Common myeloid progenitor, CD34-positive (primary cell): ENCODE measurements around the gene POU6F2.
"Not testable (repeated sequence)": the region's sequence is repeated elsewhere in the genome, so short reads cannot be mapped to it uniquely, and the experiment has no call there.

Experiments
- CTCF ChIA-PET: fragments of 350-600 bp; sonication (Branson Sonifier 250); formaldehyde crosslinking; loops from one replicate; lab custom pipeline; 2021; ENCODE audit warnings: antibody characterized with exemption; lab: Charles Lee
- POLR2A ChIA-PET: fragments of 350-600 bp; sonication (Branson Sonifier 250); formaldehyde crosslinking; loops from one replicate; lab custom pipeline; 2021; ENCODE audit warnings: antibody characterized with exemption; lab: Charles Lee
- DNase-seq, 3 donors: peaks; one replicate each; pipeline versions ENCODE4 v3.0.0 to v3.0.0-alpha.2; 2013
- H3K27ac ChIP-seq, 2 experiments: 1 replicate in 1 of 2; 2 replicates in 1 of 2; pipeline ENCODE4 v1.7.0; 2013; ENCODE audit warnings: inconsistent platforms in 2 of 2, low read length in 2 of 2, mild to moderate bottlenecking in 2 of 2, low read depth in 1 of 2, moderate library complexity in 1 of 2; ENCODE audit not compliant: severe bottlenecking in 2 of 2, insufficient read depth in 1 of 2, poor library complexity in 1 of 2
- H3K27me3 ChIP-seq, 5 experiments: replicated peaks in 2 of 5; 1 replicate in 3 of 5; 2 replicates in 2 of 5; pipeline versions ENCODE4 v1.6.1 to v1.7.0; 2013; ENCODE audit warnings: low read length in 4 of 5, mild to moderate bottlenecking in 2 of 5, moderate library complexity in 2 of 5, inconsistent platforms in 1 of 5; ENCODE audit not compliant: insufficient read depth in 5 of 5, control insufficient read depth in 4 of 5
- H3K36me3 ChIP-seq, 4 experiments: 1 replicate in 2 of 4; 2 replicates in 2 of 4; pipeline versions ENCODE4 v1.6.1 to v1.7.0; 2013; ENCODE audit warnings: low read length in 3 of 4, control low read depth in 1 of 4, mild to moderate bottlenecking in 1 of 4; ENCODE audit not compliant: control insufficient read depth in 4 of 4, insufficient read depth in 4 of 4
- H3K4me1 ChIP-seq, 4 experiments: 1 replicate in 3 of 4; 2 replicates in 1 of 4; pipeline versions ENCODE4 v1.6.1 to v1.7.1; 2013; ENCODE audit warnings: low read length in 3 of 4, mild to moderate bottlenecking in 3 of 4, control low read depth in 1 of 4, inconsistent platforms in 1 of 4, moderate library complexity in 1 of 4; ENCODE audit not compliant: control insufficient read depth in 4 of 4, insufficient read depth in 4 of 4; ENCODE audit errors: control extremely low read depth in 1 of 4
- H3K4me3 ChIP-seq, 7 experiments: 1 replicate in 4 of 7; 2 replicates in 3 of 7; pipeline versions ENCODE4 v1.5.1 to v1.7.0; 2013; ENCODE audit warnings: mild to moderate bottlenecking in 7 of 7, low read length in 6 of 7, moderate library complexity in 6 of 7, inconsistent platforms in 2 of 7, low read depth in 2 of 7, control low read depth in 1 of 7; ENCODE audit not compliant: insufficient read depth in 4 of 7, control insufficient read depth in 1 of 7; ENCODE audit errors: extremely low read depth in 1 of 7
- H3K9me3 ChIP-seq, 5 experiments: 1 replicate in 4 of 5; 2 replicates in 1 of 5; pipeline versions ENCODE4 v1.6.1 to v1.7.1; 2013; ENCODE audit warnings: low read length in 4 of 5, mild to moderate bottlenecking in 2 of 5, inconsistent platforms in 1 of 5, low read depth in 1 of 5, moderate library complexity in 1 of 5; ENCODE audit not compliant: control insufficient read depth in 4 of 5, insufficient read depth in 2 of 5; ENCODE audit errors: control extremely low read depth in 1 of 5
- WGBS: methylation state at CpG from one replicate; pipeline ENCODE4 v1.1.5; 2013; ENCODE audit not compliant: insufficient coverage; 5-methylcytosine and 5-hydroxymethylcytosine counted together

The POU6F2 gene

GRCh38 chr7:39331607-39332006, 353.9 kb downstream of the POU6F2 start:
- CTCF ChIA-PET, DNase-seq, H3K4me3 ChIP-seq, H3K9me3 ChIP-seq, H3K27me3 ChIP-seq, H3K27ac ChIP-seq, POLR2A ChIA-PET, H3K4me1 ChIP-seq, H3K36me3 ChIP-seq: not testable (repeated sequence)
- WGBS: 97% methylated on average over 6 of the region's 13 CpGs

GRCh38 chr7:39332142-39332541, 354.4 kb downstream of the POU6F2 start:
- Histone ChIP-seq H3K9me3 (no peaks in the 10 kb centered on the region), H3K36me3 (no peaks in the 10 kb centered on the region), H3K4me1 (no peaks in the 10 kb centered on the region), H3K27ac (no peak overlapping the region), H3K27me3 (peaks cover 0 to 3% (median 0%) of the 10 kb centered on the region in 5 experiments), H3K4me3 (no peak overlapping the region)
- ChIA-PET POLR2A (no interaction called here), CTCF (no interaction called here)
- DNase-seq: no peak
- 80% methylated on average over 1 of the region's 2 CpGs for WGBS

- H3K36me3 ChIP-seq: no peaks in the 10 kb centered on the region
- POLR2A ChIA-PET: no interaction called here
- WGBS: 100% methylated on average over 1 of the region's 1 CpG
- H3K4me1 ChIP-seq: no peaks in the 10 kb centered on the region
- H3K27me3 ChIP-seq: peaks cover 0 to 3% (median 0%) of the 10 kb centered on the region in 5 experiments
- no peak overlapping the region for H3K27ac ChIP-seq
- no peaks in the 10 kb centered on the region for H3K9me3 ChIP-seq
- CTCF ChIA-PET: no interaction called here
- no peak overlapping the region for H3K4me3 ChIP-seq
- no peak for DNase-seq
Observed at GRCh38 chr7:39333701-39334100, 356.0 kb downstream of the POU6F2 start.

DNA sequence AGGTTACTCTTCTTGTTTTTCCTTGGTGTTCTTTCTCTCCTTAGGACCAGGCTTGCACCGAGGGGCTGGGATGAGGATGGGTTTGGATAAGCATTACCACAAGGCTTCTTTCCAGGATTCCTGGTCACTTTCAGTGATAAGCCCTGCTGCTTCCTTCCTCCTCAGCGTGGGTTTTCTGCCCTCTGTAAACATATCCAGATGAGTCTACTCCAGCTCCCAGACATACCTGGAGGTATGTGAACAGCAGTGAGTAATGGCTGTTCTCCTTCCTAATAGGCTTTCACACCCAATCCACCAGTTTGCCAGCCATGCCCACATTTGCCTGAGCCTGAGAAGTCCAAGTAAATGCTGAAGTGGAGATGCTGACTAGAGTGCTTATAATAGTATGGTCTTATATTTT, 358.7 kb downstream of the POU6F2 start:
- CTCF ChIA-PET: no interaction called here
- Histone ChIP-seq H3K36me3 (no peaks in the 10 kb centered on the region), H3K27ac (no peak overlapping the region), H3K4me3 (no peak overlapping the region), H3K4me1 (no peaks in the 10 kb centered on the region), H3K9me3 (no peaks in the 10 kb centered on the region), H3K27me3 (peaks cover 0 to 3% (median 0%) of the 10 kb centered on the region in 5 experiments)
- 67% methylated on average over 1 of the region's 2 CpGs for WGBS
- POLR2A ChIA-PET: no interaction called here
- no peak for DNase-seq

- no peaks in the 10 kb centered on the region for H3K9me3 ChIP-seq
- H3K27me3 ChIP-seq: peaks cover 0 to 3% (median 0%) of the 10 kb centered on the region in 5 experiments
- ChIA-PET POLR2A (no interaction called here), CTCF (no interaction called here)
- no peak overlapping the region for H3K4me3 ChIP-seq
- no peak overlapping the region for H3K27ac ChIP-seq
- no CpG with 5 or more reads among the region's 2 CpGs for WGBS
- H3K36me3 ChIP-seq: no peaks in the 10 kb centered on the region
- no peak for DNase-seq
- H3K4me1 ChIP-seq: no peaks in the 10 kb centered on the region
Observed at GRCh38 chr7:39338716-39339115, 361.0 kb downstream of the POU6F2 start.

DNA sequence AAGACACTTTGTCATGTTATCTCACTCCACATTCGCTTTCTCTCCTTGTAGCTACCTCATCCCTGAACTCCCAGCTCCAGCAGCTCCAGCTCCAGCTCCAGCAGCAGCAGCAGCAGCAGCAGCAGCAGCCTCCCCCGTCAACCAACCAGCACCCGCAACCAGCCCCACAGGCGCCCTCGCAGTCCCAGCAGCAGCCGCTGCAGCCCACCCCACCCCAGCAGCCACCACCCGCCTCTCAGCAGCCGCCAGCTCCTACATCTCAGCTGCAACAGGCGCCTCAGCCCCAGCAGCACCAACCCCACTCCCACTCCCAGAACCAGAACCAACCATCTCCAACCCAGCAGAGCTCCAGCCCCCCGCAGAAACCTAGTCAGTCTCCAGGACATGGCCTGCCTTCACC, 361.9 kb downstream of the POU6F2 start:
- DNase-seq: no peak
- Histone ChIP-seq H3K27ac (no peak overlapping the region), H3K36me3 (no peaks in the 10 kb centered on the region), H3K27me3 (peaks cover 0 to 3% (median 0%) of the 10 kb centered on the region in 5 experiments), H3K9me3 (no peaks in the 10 kb centered on the region), H3K4me1 (no peaks in the 10 kb centered on the region), H3K4me3 (no peak overlapping the region)
- WGBS: 95% methylated on average over 6 of the region's 10 CpGs
- CTCF ChIA-PET: no interaction called here
- POLR2A ChIA-PET: no interaction called here

DNA sequence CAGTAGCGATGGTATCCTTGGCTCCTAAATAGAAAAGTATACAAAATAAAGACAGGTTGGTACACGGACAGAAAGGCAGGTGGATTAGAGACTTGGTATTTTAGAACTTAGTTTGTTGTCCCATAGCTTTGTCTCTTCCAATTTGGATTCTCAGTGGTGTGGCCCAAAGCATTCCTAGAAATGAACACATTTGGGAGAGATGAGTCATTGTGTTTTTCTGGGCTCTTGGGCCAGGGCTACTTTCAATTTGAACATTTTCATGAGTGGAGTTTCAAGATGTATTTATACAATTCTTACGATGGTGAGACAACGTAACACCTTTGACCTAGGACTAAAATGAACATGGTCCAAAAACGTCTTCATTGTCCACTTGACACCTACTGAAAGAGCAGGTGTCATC, 363.4 kb downstream of the POU6F2 start:
- 94% methylated on average over 4 of the region's 5 CpGs for whole genome bisulfite sequencing
- no peaks in the 10 kb centered on the region for H3K36me3 ChIP-seq
- H3K4me1 ChIP-seq: no peaks in the 10 kb centered on the region
- H3K27ac ChIP-seq: no peak overlapping the region
- DNase-seq: no peak
- H3K9me3 ChIP-seq: no peaks in the 10 kb centered on the region
- ChIA-PET CTCF (no interaction called here), POLR2A (no interaction called here)
- no peaks in the 10 kb centered on the region for H3K27me3 ChIP-seq
- H3K4me3 ChIP-seq: no peak overlapping the region
